T-helper 1 cell treated with Interleukin-12 subunit alpha and Interleukin-12 subunit beta and Interleukin-4 antibody, amounts not matched to agents 30 ng/mL and 1 ng/mL, for 36 hours (primary cell): ENCODE results near the gene TMCO6. TPM values are rescaled to one million over a fixed set of nuclear protein-coding genes. Genes with fewer than 3 reads are reported as not detected.

Experiments
- intact Hi-C: fragments of 100-400 bp; cut with micrococcal nuclease; formaldehyde crosslinking; loops from one replicate; pipeline ENCODE4 v1.15.1; 2024
- total RNA-seq: library from RNA; stranded (reverse); gene quantifications from 2 replicates; pipeline ENCODE4 v1.2.3, GENCODE V29; 2022

Gene TMCO6
- total RNA-seq, 1 donor from 2014 or later, result 28.6 TPM

GRCh38 chr5:140672455-140673186 lies 33.4 kb downstream of the TMCO6 start:
- intact Hi-C loops, result no loop called here

DNA sequence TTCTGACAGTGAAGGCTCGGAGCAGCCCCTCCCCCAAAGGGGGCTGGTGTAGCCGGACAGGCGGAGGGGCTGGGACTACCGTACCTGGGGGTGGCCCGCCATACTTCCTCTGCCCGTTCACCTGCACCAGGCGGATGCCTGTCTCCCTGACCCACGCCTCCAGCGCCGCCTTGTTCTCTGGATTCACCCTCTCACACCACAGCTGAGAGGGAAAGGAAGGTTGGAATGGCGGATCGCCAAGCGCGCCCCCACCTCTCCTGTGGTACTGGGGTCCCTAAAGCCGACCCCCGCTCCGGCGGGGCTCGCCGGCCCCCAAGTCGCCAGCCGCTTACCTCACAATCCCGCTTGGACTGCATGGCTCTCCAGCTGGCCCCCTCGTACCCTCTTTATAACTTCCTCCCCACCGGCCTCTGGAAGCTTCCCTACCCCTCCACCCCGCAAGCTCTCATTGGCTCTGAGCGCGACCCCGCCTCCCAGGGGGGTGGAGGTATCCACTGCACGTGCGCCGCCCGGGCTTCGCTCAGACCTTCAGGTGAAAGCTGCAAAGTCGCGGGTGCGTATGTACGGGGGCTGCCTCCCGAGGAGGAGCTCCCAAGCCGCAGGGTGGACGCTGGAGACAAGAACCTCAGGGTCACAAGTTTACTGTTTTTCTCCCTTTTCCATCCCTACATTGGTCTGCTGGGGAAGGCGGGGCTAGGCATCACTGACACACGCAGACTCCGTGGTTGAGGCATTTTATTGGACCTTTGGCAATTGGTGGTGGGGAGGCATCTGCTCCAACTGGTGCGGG lies 34.1 kb downstream of the TMCO6 start, which contains the start of gene DND1:
Gene DND1 (minus strand): TSS at position 390 of the 790 bp plus-strand sequence. CDS start 34 bp downstream, at position 356.
- intact Hi-C loops, result no loop called here

GRCh38 chr5:140674211-140674610 lies 35.0 kb downstream of the TMCO6 start:
- intact Hi-C loops, result no loop called here

DNA sequence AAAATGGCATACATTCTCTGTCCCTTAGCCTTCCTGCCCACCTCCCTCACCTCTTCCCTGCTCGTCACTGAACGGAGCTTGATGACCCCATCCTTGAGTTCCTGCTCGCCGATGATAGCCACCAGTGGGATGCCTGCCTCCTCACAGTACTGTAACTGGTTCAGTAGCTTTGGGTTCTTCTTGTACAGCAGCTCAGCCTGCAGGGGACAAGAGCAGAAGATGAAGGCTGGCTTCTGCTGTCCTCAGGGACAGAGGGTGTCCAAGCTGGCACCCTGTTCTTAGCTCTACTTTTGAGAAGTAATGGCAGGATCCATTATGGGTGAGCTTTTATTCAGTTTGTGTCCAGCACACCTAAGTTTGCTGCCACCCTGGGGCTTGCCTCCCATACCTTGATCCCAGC lies 35.4 kb downstream of the TMCO6 start:
- intact Hi-C loops, result no loop called here

GRCh38 chr5:140677947-140678346 lies 38.7 kb downstream of the TMCO6 start:
- intact Hi-C loops, result no loop called here

DNA sequence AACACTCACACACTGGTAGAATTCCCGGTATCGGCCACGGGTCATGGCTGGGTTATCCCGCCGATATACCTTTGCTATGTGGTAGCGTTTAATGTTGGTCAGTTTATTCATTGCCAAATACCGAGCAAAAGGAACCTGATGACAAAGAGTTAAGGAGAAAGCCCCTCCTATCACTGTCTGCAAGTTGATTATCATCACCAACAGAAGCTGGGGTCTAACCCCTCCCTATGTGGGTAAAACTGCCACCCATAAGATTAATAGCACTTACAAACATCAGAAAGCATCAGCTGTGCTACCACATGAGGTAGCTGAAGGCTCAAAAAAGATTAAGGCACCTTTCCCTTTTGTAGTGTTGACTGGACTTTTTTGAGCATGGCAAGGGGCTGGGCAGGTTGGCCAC lies 39.7 kb downstream of the TMCO6 start:
- intact Hi-C loops, result no loop called here

DNA sequence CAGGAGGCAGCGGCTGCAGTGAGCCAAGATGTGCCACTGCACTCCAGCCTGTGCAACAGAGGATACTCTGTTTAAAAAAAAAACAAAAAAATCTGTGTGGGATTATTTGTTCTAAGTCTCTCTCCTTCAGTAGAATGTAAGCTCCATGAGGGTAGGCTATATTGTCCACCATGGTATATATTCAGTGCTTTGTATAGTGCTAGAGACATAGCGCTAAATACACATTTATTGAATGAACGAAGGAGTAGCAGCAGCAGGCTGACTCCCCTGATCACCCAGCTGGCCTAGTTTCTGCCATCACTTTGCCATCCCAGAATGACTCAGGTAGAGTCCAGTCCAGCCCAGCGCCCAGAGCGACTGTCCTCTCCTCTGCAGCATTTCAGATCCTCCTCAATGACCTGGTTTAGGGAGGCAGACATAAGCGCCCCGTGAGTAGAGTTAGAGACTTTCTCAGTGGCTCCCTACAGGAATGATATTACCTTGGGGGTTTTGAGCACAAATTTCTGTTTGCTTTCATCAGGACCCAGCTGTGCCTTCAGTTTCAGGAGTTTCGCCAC lies 51.2 kb downstream of the TMCO6 start:
- intact Hi-C loops, result loop anchor here (2.0 to 10.0 kb wide), 3 partner anchors 30 to 516 kb away; partner anchors contain the start of genes CYSTM1 and TMCO6

DNA sequence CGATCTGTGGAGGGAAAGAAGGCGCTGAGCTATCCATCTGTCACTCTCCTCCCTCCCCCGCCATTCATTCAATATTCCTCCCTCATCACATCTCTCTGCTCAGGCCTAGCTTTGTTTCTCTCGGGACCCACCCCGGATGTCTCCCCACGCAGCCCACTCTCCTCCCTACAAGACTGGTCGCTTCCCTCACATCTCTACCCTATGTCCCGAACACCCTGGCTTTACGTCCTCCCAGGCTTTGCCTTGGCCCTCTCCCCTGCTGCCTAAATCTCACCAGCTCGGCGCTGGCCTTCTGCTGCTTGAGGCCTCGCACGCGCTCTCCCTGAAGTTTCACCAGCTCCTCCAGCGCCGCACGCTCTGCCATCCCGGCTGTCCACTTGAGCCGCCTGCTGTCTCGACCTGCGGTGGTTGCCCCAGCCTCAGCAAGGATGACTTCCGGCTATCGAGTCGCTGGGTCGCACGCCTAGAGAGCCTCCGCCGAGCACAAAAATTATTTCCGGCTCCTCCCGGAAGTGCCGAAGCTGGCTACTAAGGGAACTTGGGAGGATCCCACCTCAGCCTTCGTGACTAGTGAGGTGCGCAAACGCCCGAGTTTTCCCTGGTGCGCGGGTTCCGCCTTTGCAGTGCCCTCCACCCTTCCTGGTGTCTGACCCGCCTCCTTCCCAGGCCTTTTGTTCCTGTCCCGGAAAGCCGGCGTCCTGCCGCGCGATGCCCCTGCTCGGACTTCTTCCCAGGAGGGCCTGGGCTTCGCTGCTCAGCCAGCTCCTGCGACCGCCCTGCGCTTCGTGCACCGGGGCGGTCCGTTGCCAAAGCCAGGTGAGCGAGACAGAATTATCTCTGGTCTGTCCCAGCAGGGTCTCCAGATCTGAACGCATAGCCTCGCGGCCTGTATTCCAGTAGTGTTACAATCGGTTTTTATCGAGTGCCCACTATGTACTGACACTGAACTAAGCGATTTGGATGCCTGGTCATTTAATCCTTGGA lies 52.0 kb downstream of the TMCO6 start, which contains the start of the genes HARS1 and HARS2:
Gene HARS1 (minus strand): TSS at position 430 of the 984 bp plus-strand sequence. CDS start 66 bp downstream, at position 364.
Gene HARS2 (plus strand): TSS at position 515 of the 984 bp plus-strand sequence. CDS start 194 bp downstream, at position 709.
- intact Hi-C loops, result loop anchor here (1.0 to 10.0 kb wide), 10 partner anchors 9 to 516 kb away; partner anchors contain the start of genes ANKHD1, APBB3, CYSTM1 and EIF4EBP3

DNA sequence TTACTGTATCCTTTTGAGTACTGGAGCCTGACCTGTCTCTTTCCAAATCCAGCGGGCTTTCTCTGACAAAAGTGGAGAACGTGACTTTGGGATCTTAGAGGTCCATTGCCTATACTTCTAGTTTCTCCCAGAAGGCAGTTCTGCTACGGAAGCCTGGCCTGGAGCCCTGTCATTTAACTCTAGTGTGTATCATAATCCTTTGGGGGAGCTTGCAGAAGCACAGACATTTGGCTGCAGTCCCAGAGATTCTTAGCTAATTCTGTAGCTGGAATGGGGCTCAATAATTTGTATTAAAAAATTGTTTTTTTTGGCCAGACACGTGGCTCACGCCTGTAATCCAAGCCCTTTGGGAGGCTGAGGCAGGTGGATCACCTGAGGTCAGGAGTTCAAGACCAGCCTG lies 55.0 kb downstream of the TMCO6 start:
- intact Hi-C loops, result loop anchor here (10.0 kb wide), 1 partner anchor 519 kb away; the partner anchor contains the start of gene CYSTM1

Other genes with a start within 250 kb of the TMCO6 start
- gene ANKHD1, start 237.6 kb upstream of the TMCO6 start, total RNA-seq, result 140 and 165 TPM in 2 replicates
- gene EIF4EBP3, start 91.8 kb upstream of the TMCO6 start, total RNA-seq, result 9.4 and 10.3 TPM in 2 replicates
- gene SRA1, start 82.0 kb upstream of the TMCO6 start, total RNA-seq, result 45.2 and 47.9 TPM in 2 replicates
- 26.5 and 28.4 TPM in 2 replicates for gene APBB3, start 74.9 kb upstream of the TMCO6 start, total RNA-seq
- gene SLC35A4, start 74.6 kb upstream of the TMCO6 start, total RNA-seq, result 87.0 and 96.5 TPM in 2 replicates
- gene CD14, start 6.3 kb upstream of the TMCO6 start, total RNA-seq, result 0.51 and 0.56 TPM in 2 replicates
- gene NDUFA2, start 8.2 kb downstream of the TMCO6 start, total RNA-seq, result 67.9 and 72.9 TPM in 2 replicates
- 117 and 120 TPM in 2 replicates for gene IK, start 8.4 kb downstream of the TMCO6 start, total RNA-seq
- 33.0 and 35.7 TPM in 2 replicates for gene WDR55, start 25.5 kb downstream of the TMCO6 start, total RNA-seq
- gene DND1, start 34.1 kb downstream of the TMCO6 start, total RNA-seq, result 3.9 and 4.5 TPM in 2 replicates
- 92.9 and 96.9 TPM in 2 replicates for gene HARS1, start 51.9 kb downstream of the TMCO6 start, total RNA-seq
- gene HARS2, start 52.0 kb downstream of the TMCO6 start, total RNA-seq, result 32.0 and 34.6 TPM in 2 replicates
- gene ZMAT2, start 61.0 kb downstream of the TMCO6 start, total RNA-seq, result 62.0 and 63.3 TPM in 2 replicates
- not detected in 2 replicates for gene PCDHA1, start 146.7 kb downstream of the TMCO6 start, total RNA-seq
- not detected in 2 replicates for gene PCDHA2, start 155.4 kb downstream of the TMCO6 start, total RNA-seq
- gene PCDHA3, start 161.6 kb downstream of the TMCO6 start, total RNA-seq, result not detected in 2 replicates
- not detected in 2 replicates for gene PCDHA4, start 167.6 kb downstream of the TMCO6 start, total RNA-seq
- gene PCDHA5, start 182.2 kb downstream of the TMCO6 start, total RNA-seq, result not detected in 2 replicates
- gene PCDHA6, start 188.5 kb downstream of the TMCO6 start, total RNA-seq, result not detected in 2 replicates
- not detected in 2 replicates for gene PCDHA7, start 194.8 kb downstream of the TMCO6 start, total RNA-seq
- gene PCDHA8, start 201.7 kb downstream of the TMCO6 start, total RNA-seq, result not detected in 2 replicates
- not detected in 2 replicates for gene PCDHA9, start 208.9 kb downstream of the TMCO6 start, total RNA-seq
- gene PCDHA10, start 216.4 kb downstream of the TMCO6 start, total RNA-seq, result not detected in 2 replicates
- gene PCDHA11, start 229.5 kb downstream of the TMCO6 start, total RNA-seq, result not detected in 2 replicates
- gene PCDHA12, start 235.9 kb downstream of the TMCO6 start, total RNA-seq, result not detected in 2 replicates
- gene PCDHA13, start 242.7 kb downstream of the TMCO6 start, total RNA-seq, result not detected in 2 replicates